NCI-H1930 (cell line): ENCODE data around the gene SHMT2.

ENCODE experiments used
- DNase-seq, 2 experiments: peaks; one replicate each; lab custom pipeline; 2025; lab: John Stamatoyannopoulos, UW

SHMT2 gene

GRCh38 chr12:57229634-57230380 lies at the start of gene SHMT2:
TSS of gene SHMT2 (plus strand) at chr12:57229711. CDS start at chr12:57229779, 68 bp downstream.
- DNase-seq, result peak; percentile 86 to 95

- no peak for DNase-seq
These were observed 49.1 kb upstream of the SHMT2 start for GRCh38 chr12:57180321-57180989.

GRCh38 chr12:57181072-57181471 lies 48.4 kb upstream of the SHMT2 start:
- DNase-seq, result no peak

- no peak for DNase-seq
These were observed 47.9 kb upstream of the SHMT2 start for GRCh38 chr12:57181561-57182155.

GRCh38 chr12:57182918-57183575 lies 46.5 kb upstream of the SHMT2 start:
- DNase-seq, result peak in 1 of 2 experiments; percentile 41

- DNase-seq, result no peak
These were observed 45.4 kb upstream of the SHMT2 start for GRCh38 chr12:57183939-57184725.

GRCh38 chr12:57185403-57185802 lies 44.1 kb upstream of the SHMT2 start:
- no peak for DNase-seq

GRCh38 chr12:57185906-57186508 lies 43.5 kb upstream of the SHMT2 start:
- DNase-seq, result no peak

- DNase-seq, result no peak
These were observed 42.1 kb upstream of the SHMT2 start for GRCh38 chr12:57187222-57188089.

- no peak for DNase-seq
These were observed 41.5 kb upstream of the SHMT2 start for GRCh38 chr12:57188090-57188425.

- no peak for DNase-seq
These were observed 39.5 kb upstream of the SHMT2 start for GRCh38 chr12:57190037-57190436.

- no peak for DNase-seq
These were observed 38.7 kb upstream of the SHMT2 start for GRCh38 chr12:57190821-57191220.

GRCh38 chr12:57191410-57191809 lies 38.1 kb upstream of the SHMT2 start:
- DNase-seq, result no peak

GRCh38 chr12:57192920-57193319 lies 36.6 kb upstream of the SHMT2 start:
- DNase-seq, result no peak

GRCh38 chr12:57193706-57194245 lies 35.7 kb upstream of the SHMT2 start:
- DNase-seq, result no peak

GRCh38 chr12:57194253-57194652 lies 35.3 kb upstream of the SHMT2 start:
- DNase-seq, result no peak

- DNase-seq, result no peak
These were observed 34.3 kb upstream of the SHMT2 start for GRCh38 chr12:57195186-57195585.

GRCh38 chr12:57195611-57196371 lies 33.7 kb upstream of the SHMT2 start:
- DNase-seq, result no peak

GRCh38 chr12:57196439-57196838 lies 33.1 kb upstream of the SHMT2 start:
- DNase-seq, result no peak
